GM12801 (cell line): Measurements from ENCODE around the gene MRPL36.

Experiments
- TF ChIP-seq, protein P1 (sequence below): IDR thresholded peaks from one replicate; pipeline ENCODE4 v1.5.1; 2011; ENCODE audit warnings: control low read depth; ENCODE audit not compliant: insufficient read length; ENCODE audit errors: extremely low read depth

The MRPL36 gene

GRCh38 chr5:1821862-1822261, 22.2 kb upstream of the MRPL36 start:
- TF ChIP-seq, protein P1, sequence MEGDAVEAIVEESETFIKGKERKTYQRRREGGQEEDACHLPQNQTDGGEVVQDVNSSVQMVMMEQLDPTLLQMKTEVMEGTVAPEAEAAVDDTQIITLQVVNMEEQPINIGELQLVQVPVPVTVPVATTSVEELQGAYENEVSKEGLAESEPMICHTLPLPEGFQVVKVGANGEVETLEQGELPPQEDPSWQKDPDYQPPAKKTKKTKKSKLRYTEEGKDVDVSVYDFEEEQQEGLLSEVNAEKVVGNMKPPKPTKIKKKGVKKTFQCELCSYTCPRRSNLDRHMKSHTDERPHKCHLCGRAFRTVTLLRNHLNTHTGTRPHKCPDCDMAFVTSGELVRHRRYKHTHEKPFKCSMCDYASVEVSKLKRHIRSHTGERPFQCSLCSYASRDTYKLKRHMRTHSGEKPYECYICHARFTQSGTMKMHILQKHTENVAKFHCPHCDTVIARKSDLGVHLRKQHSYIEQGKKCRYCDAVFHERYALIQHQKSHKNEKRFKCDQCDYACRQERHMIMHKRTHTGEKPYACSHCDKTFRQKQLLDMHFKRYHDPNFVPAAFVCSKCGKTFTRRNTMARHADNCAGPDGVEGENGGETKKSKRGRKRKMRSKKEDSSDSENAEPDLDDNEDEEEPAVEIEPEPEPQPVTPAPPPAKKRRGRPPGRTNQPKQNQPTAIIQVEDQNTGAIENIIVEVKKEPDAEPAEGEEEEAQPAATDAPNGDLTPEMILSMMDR = no peak

DNA sequence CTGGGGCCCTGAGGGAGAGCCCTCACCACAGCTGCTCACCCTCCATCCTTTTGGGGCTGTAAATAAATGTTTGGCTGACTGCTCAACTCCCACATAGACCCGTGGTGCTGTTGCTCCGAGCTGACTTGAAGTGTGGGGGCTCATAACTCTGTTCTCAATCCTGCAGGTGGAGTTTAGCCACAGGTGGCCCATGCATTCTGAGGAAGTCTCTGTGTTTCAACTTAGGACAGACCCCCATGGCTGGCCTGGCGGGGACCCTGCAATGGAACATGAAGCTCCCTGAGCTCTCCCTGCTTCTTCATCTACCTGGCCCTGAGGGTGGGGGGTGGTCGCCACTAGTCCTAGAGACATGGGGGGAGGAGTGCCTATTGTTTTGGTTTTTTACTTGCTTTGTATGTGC, 21.3 kb upstream of the MRPL36 start:
- TF ChIP-seq, protein P1 = no peak

GRCh38 chr5:1820381-1820780, 20.7 kb upstream of the MRPL36 start:
- TF ChIP-seq, protein P1 = no peak

DNA sequence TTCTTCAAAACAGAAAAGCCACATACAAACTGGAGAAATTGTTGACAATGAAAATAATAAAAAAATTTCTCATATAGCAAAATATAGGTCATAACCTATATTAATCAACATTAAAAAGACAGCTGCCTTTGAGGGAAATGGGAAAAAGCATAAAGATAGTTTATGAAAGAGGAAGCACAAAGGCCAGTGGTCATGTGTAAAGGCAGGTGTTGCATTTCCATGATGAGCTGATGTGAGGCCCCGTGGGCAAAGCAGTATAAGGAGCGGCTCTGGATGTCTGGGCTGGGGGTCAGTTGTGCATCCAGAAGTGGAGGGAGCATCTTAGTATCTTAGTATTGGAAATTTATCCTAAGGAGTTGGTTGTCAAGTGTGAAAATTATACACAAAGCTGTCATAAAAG, 19.8 kb upstream of the MRPL36 start:
- TF ChIP-seq, protein P1 = no peak

- TF ChIP-seq, protein P1 = no peak
These were observed 19.1 kb upstream of the MRPL36 start for GRCh38 chr5:1818784-1819183.

DNA sequence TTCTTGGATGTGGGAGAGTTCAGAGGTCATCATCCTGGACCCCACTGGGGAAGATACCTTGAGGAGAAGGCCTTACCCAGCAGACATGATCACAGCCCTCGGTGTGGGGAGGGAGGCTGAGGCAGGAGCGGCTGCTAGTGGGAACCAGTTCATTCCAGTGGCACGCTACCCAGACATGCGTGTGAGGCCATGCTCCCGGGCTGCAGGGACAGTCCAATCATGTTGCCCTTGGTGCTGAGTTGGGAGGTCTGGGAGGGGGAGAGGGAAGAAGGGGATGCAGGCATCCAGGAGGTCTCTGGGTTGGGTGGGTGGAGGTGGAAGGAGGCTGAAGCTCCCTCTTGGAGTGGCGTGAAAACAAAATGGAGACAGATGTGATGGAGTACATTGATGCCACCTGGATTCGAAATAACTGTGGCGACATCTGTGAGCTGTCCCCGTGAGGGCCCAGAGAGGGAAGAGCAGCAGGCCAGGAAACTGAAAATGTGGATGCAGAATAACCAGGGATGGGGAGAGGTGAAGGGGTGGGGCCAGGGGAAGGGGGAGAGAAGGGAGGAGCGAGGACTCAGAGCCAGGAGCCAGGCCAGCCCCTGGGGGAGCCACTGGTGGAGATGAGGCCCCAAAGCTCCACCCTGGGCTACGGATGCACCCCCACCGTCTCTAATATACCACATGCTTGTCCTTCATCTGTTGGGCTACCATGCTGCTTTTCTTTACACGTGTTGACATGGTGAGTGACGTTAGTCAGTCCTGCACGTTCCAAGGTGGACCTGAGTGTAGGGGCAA, 17.8 kb upstream of the MRPL36 start:
- TF ChIP-seq, protein P1 = no peak

- TF ChIP-seq, protein P1 = no peak
These were observed 16.2 kb upstream of the MRPL36 start for GRCh38 chr5:1815881-1816292.
